H1 (cell line): ENCODE results near the gene BIRC7. TPM values are rescaled to one million over a fixed set of nuclear protein-coding genes. Genes with fewer than 3 reads are reported as not detected.

Experiments
- CHD1 ChIP-seq: IDR thresholded peaks from 2 replicates; pipeline ENCODE4 v1.6.1; 2012; ENCODE audit warnings: low read depth, low read length, improper control_type of control experiment
- CHD7 ChIP-seq: fragments of 300-600 bp; sonication (generic); IDR thresholded peaks from 2 replicates; pipeline ENCODE4 v1.7.1; 2012; ENCODE audit warnings: low read length, moderate library complexity, mild to moderate bottlenecking, inconsistent platforms; ENCODE audit not compliant: insufficient replicate concordance
- E2F6 ChIP-seq: IDR thresholded peaks from 2 replicates; pipeline ENCODE4 v1.6.1; 2012; ENCODE audit warnings: inconsistent platforms
- FOSL1 ChIP-seq: IDR thresholded peaks from 2 replicates; pipeline ENCODE4 v1.6.1; 2011; ENCODE audit warnings: mild to moderate bottlenecking, low read depth, low read length, moderate library complexity; ENCODE audit not compliant: insufficient read depth
- KDM1A ChIP-seq: fragments of 200-600, 300-600 bp; sonication (generic); IDR thresholded peaks from 2 replicates; pipeline ENCODE4 v1.7.1; 2016; ENCODE audit warnings: mild to moderate bottlenecking, low read length, borderline replicate concordance
- SAP30 ChIP-seq: fragments of 300-600 bp; sonication (generic); IDR thresholded peaks from 2 replicates; pipeline ENCODE4 v1.7.1; 2012; ENCODE audit warnings: low read length, moderate library complexity, mild to moderate bottlenecking, inconsistent platforms; ENCODE audit not compliant: insufficient read depth, insufficient replicate concordance
- polyA plus RNA-seq, 7 experiments: library from polyadenylated mRNA; depleted of rRNA in 3 of 7; stranded (reverse) in 5 of 7; unstranded in 2 of 7; fragments of >200 nt in 5 of 7; fragments of 200-250 nt in 2 of 7; gene quantifications; 1 replicate in 5 of 7; 2 replicates in 1 of 7; 4 replicates in 1 of 7; pipeline versions ENCODE4 v1.2.1 to v1.2.3, GENCODE V29; 2011 to 2013; ENCODE audit warnings: missing spikeins in 2 of 7, mixed read lengths in 2 of 7
- total RNA-seq: library from RNA; stranded (reverse); fragmentation: NEBNext Ultra II Directional; extraction: Animal tissue kit (Norgen Biotek cat#: 25700); gene quantifications from 2 replicates; pipeline ENCODE4 v1.2.1, GENCODE V29; 2021

Gene BIRC7
- total and polyA plus RNA-seq, 2 of the 8 experiments (the other 6 are each of a cell fraction or from before 2014, with no cell fraction given), result 0.11 to 0.41 TPM

- no peak for TF ChIP-seq SAP30
- TF ChIP-seq CHD7, result no peak
- no peak for TF ChIP-seq FOSL1
- no peak for TF ChIP-seq CHD1
- no peak for TF ChIP-seq E2F6
- no peak for TF ChIP-seq KDM1A
- TF ChIP-seq, all 59 proteins: peak for 0
Observed at GRCh38 chr20:63218701-63219446, 16.8 kb upstream of the BIRC7 start (continued).
